ENCODE results near the gene SYNGR4. TPM values are rescaled to one million over a fixed set of nuclear protein-coding genes. Genes with fewer than 3 reads are reported as not detected.

The SYNGR4 gene
- total and polyA plus RNA-seq, 2 donors (not counting 1 experiment from before 2014, with no cell fraction given): not detected

DNA sequence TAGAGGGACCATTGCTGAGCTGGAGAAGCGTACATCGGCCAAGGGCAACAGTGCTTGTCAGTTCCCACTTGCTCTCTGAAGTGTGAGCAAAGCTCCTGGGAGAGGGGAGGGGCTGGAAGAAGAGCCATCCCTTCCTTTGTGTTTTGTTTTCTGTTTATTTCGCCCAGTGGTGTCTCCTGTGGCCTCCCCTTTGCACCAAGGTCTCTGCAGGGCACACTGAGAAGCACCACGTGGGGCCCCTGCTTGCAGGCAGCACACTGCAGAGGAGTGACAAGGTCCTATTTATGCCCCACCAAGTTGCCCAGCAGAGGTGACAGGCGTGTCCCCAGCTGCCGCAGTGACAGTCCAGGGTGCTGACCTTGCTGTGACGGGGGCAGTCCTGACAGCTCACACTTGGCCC is 53.3 kb downstream of the SYNGR4 start:
- no peaks in the 10 kb centered on the region for H3K9me3 Mint-ChIP-seq (ENCODE audit: insufficient read depth)
- Histone ChIP-seq H3K36me3 (replicated peaks in 1 of 2; ENCODE audit: control extremely low read depth in 1 of 2, control insufficient read depth in 1 of 2, extremely low read depth in 1 of 2, insufficient read depth in 2 of 2, low read length in 1 of 2) (no peaks in the 10 kb centered on the region), H3K79me2 (ENCODE audit: control insufficient read depth, insufficient read depth, low read length) (no peaks in the 10 kb centered on the region), H2AFZ (ENCODE audit: insufficient read depth, low read depth, low read length, poor library complexity, severe bottlenecking) (no peak overlapping the region), H4K20me1 (ENCODE audit: control insufficient read depth, insufficient read depth, low read length, poor library complexity, severe bottlenecking) (no peaks in the 10 kb centered on the region), H3K9ac (ENCODE audit: low read length) (no peak overlapping the region), H3K4me2 (replicated peaks; ENCODE audit: low read depth, low read length, poor library complexity, severe bottlenecking) (no peak overlapping the region), H3K27ac (ENCODE audit: low read length in 2 of 2) (no peak overlapping the region), H3K4me3 (ENCODE audit: control extremely low read depth in 1 of 5, extremely low read depth in 1 of 5, insufficient read depth in 1 of 5, low read depth in 2 of 5, low read length in 4 of 5) (no peak overlapping the region), H3K9me3 (ENCODE audit: control extremely low read depth in 1 of 3, control insufficient read depth in 2 of 3, insufficient read depth in 1 of 3, low read length in 2 of 3) (peaks cover 0 to 20% (median 0%) of the 10 kb centered on the region in 3 donors), H3K4me1 (ENCODE audit: control insufficient read depth in 2 of 2, insufficient read depth in 2 of 2, low read length in 2 of 2) (peaks cover 16 to 19% of the 10 kb centered on the region in 2 donors), H3K27me3 (replicated peaks in 1 of 4; ENCODE audit: control extremely low read depth in 1 of 4, control insufficient read depth in 3 of 4, insufficient read depth in 4 of 4, low read length in 3 of 4) (peaks cover 0 to 44% (median 10%) of the 10 kb centered on the region in 4 experiments)
- DNase-seq (peak; percentile 18), ATAC-seq (ENCODE audit: low read depth) (no peak)
- TF ChIP-seq EZH2 (IDR thresholded peaks at IDR 0.05; ENCODE audit: borderline replicate concordance, insufficient read depth, low read depth, low read length, poor library complexity, severe bottlenecking): no peak
- TF ChIP-seq, protein P1, sequence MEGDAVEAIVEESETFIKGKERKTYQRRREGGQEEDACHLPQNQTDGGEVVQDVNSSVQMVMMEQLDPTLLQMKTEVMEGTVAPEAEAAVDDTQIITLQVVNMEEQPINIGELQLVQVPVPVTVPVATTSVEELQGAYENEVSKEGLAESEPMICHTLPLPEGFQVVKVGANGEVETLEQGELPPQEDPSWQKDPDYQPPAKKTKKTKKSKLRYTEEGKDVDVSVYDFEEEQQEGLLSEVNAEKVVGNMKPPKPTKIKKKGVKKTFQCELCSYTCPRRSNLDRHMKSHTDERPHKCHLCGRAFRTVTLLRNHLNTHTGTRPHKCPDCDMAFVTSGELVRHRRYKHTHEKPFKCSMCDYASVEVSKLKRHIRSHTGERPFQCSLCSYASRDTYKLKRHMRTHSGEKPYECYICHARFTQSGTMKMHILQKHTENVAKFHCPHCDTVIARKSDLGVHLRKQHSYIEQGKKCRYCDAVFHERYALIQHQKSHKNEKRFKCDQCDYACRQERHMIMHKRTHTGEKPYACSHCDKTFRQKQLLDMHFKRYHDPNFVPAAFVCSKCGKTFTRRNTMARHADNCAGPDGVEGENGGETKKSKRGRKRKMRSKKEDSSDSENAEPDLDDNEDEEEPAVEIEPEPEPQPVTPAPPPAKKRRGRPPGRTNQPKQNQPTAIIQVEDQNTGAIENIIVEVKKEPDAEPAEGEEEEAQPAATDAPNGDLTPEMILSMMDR (IDR thresholded peaks at IDR 0.05): no peak
- peaks cover 35% of the 10 kb centered on the region for H3K27me3 Mint-ChIP-seq
- intact Hi-C loops (cut with micrococcal nuclease): no loop called here
- peaks cover 22% of the 10 kb centered on the region for H3K4me1 Mint-ChIP-seq
- no peak overlapping the region for H3K27ac Mint-ChIP-seq
- H3K4me3 Mint-ChIP-seq: peak overlapping the region; percentile 1
- ChIA-PET CTCF (interaction anchor here (1.3 kb wide), 1 partner anchor 26 kb away, joined by 7 read pairs; the partner anchor contains the start of gene KDELR1), POLR2A (interaction anchor here (0.6 kb wide), 2 partner anchors 17 to 91 kb away, joined by 4 to 5 read pairs; no protein-coding TSS in a partner anchor)
- 85% methylated on average over 7 of the region's 7 CpGs for WGBS (ENCODE audit: insufficient coverage)

DNA sequence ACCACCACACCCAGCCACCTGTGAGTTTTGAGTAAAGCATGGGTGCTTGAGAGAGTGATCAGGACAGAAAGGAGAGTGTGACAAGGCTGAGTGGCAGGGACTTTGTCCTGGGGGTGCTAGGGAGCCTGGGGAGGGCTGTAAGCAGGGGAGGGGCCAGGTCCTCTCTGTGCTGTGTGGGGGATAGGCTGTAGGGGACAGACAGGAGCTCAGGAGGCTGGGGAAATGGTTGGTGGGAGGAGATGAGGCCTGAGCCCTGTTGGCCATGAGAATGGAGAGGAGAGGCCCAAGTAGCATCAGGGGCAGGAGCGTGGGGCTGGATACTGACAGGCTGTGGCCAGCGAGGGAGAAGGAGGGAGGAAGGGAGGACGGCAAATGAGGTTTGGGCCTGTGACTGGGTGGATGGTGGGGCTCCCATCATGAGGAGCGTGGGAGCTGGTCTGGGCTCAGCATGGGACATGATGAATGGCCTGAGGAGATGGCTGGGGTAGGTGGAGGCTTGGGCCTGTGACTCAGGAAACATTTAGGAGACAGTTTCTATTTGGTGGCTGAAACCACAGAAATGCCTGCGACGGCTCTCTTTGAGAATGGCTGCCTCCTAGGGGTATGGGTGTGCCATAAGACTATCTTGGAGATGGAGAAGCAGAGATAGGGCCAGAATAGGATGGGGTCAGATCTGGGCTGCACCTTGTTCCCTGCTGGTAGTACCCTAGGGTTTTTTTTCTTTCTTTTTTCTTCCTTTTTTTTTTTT is 54.3 kb downstream of the SYNGR4 start:
- WGBS (ENCODE audit: insufficient coverage): 72% methylated on average over 6 of the region's 6 CpGs
- Mint-ChIP-seq H3K27ac (peak overlapping the region; percentile 10), H3K9me3 (ENCODE audit: insufficient read depth) (no peaks in the 10 kb centered on the region), H3K27me3 (peaks cover 39% of the 10 kb centered on the region), H3K4me3 (peak overlapping the region; percentile 90), H3K4me1 (peaks cover 24% of the 10 kb centered on the region)
- no peaks in the 10 kb centered on the region for H4K20me1 ChIP-seq (ENCODE audit: control insufficient read depth, insufficient read depth, low read length, poor library complexity, severe bottlenecking)
- intact Hi-C loops (cut with micrococcal nuclease): loop anchor here (1.0 kb wide), 1 partner anchor 27 kb away; the partner anchor contains the start of gene GRWD1
- no peaks in the 10 kb centered on the region for H3K36me3 ChIP-seq (replicated peaks in 1 of 2; ENCODE audit: control extremely low read depth in 1 of 2, control insufficient read depth in 1 of 2, extremely low read depth in 1 of 2, insufficient read depth in 2 of 2, low read length in 1 of 2)
- peaks cover 0 to 47% (median 10%) of the 10 kb centered on the region in 4 experiments for H3K27me3 ChIP-seq (replicated peaks in 1 of 4; ENCODE audit: control extremely low read depth in 1 of 4, control insufficient read depth in 3 of 4, insufficient read depth in 4 of 4, low read length in 3 of 4)
- POLR2A ChIA-PET: interaction anchor here (1.0 kb wide), 1 partner anchor 27 kb away, joined by 5 read pairs; the partner anchor contains the start of gene KDELR1
- H3K27ac ChIP-seq (ENCODE audit: low read length in 2 of 2): no peak overlapping the region
- no peak for TF ChIP-seq EZH2 (IDR thresholded peaks at IDR 0.05; ENCODE audit: borderline replicate concordance, insufficient read depth, low read depth, low read length, poor library complexity, severe bottlenecking)
- TF ChIP-seq, protein P1 (IDR thresholded peaks at IDR 0.05): no peak
- H2AFZ ChIP-seq (ENCODE audit: insufficient read depth, low read depth, low read length, poor library complexity, severe bottlenecking): peak overlapping the region; percentile 52
- CTCF ChIA-PET: interaction anchor here (0.6 to 1.3 kb wide), 3 partner anchors 27 to 1529 kb away, joined by 3 to 7 read pairs (median 3); partner anchors contain the start of gene KDELR1
- DNase-seq (peak; percentile 33), ATAC-seq (ENCODE audit: low read depth) (no peak)
- peak overlapping the region; percentile 70 for H3K4me2 ChIP-seq (replicated peaks; ENCODE audit: low read depth, low read length, poor library complexity, severe bottlenecking)
- H3K4me1 ChIP-seq (ENCODE audit: control insufficient read depth in 2 of 2, insufficient read depth in 2 of 2, low read length in 2 of 2): peaks cover 16 to 19% of the 10 kb centered on the region in 2 donors
- H3K4me3 ChIP-seq (ENCODE audit: control extremely low read depth in 1 of 5, extremely low read depth in 1 of 5, insufficient read depth in 1 of 5, low read depth in 2 of 5, low read length in 4 of 5): peak overlapping the region in 1 of 5 experiments; percentile 43
- peak overlapping the region; percentile 44 for H3K9ac ChIP-seq (ENCODE audit: low read length)
- H3K79me2 ChIP-seq (ENCODE audit: control insufficient read depth, insufficient read depth, low read length): no peaks in the 10 kb centered on the region
- peaks cover 0 to 20% (median 0%) of the 10 kb centered on the region in 3 donors for H3K9me3 ChIP-seq (ENCODE audit: control extremely low read depth in 1 of 3, control insufficient read depth in 2 of 3, insufficient read depth in 1 of 3, low read length in 2 of 3)
